Mesendoderm (in vitro differentiated cells): Measurements from ENCODE around the gene TYMP.

Experiments used
- DNase-seq: peaks from one replicate; pipeline ENCODE4 v3.0.0; 2013
- H2AK5ac ChIP-seq: 2 replicates; pipeline ENCODE4 v1.6.1; 2013; ENCODE audit warnings: low read length, inconsistent platforms
- H2BK120ac ChIP-seq: 2 replicates; pipeline ENCODE4 v1.6.1; 2013; ENCODE audit warnings: low read depth, mild to moderate bottlenecking, low read length, moderate library complexity, mixed read lengths
- H2BK15ac ChIP-seq: replicated peaks from 2 replicates; pipeline ENCODE4 v1.6.1; 2013; ENCODE audit warnings: low read depth, mild to moderate bottlenecking, moderate library complexity
- H2BK5ac ChIP-seq: 2 replicates; pipeline ENCODE4 v1.6.1; 2013; ENCODE audit warnings: low read length, inconsistent platforms
- H3K18ac ChIP-seq: 2 replicates; pipeline ENCODE4 v1.6.1; 2013; ENCODE audit warnings: mild to moderate bottlenecking, low read length, mixed read lengths
- H3K23ac ChIP-seq: one replicate; pipeline ENCODE4 v1.6.1; 2013; ENCODE audit warnings: low read length
- H3K27ac ChIP-seq: 2 replicates; pipeline ENCODE4 v1.5.1; 2013; ENCODE audit warnings: low read depth, mild to moderate bottlenecking, inconsistent platforms, low read length, moderate library complexity
- H3K27me3 ChIP-seq: 2 replicates; pipeline ENCODE4 v1.6.1; 2013; ENCODE audit warnings: low read length, control low read depth, mild to moderate bottlenecking, inconsistent platforms; ENCODE audit not compliant: insufficient read depth, poor library complexity
- H3K36me3 ChIP-seq: 2 replicates; pipeline ENCODE4 v1.6.1; 2013; ENCODE audit warnings: low read length, inconsistent platforms; ENCODE audit not compliant: control insufficient read depth, insufficient read depth
- H3K4ac ChIP-seq: one replicate; pipeline ENCODE4 v1.6.1; 2013; ENCODE audit warnings: low read depth, mild to moderate bottlenecking, low read length, moderate library complexity
- H3K4me1 ChIP-seq: 2 replicates; pipeline ENCODE4 v1.6.1; 2013; ENCODE audit warnings: low read depth, low read length, inconsistent platforms; ENCODE audit not compliant: control insufficient read depth
- H3K4me2 ChIP-seq: 2 replicates; pipeline ENCODE4 v1.6.1; 2013; ENCODE audit warnings: low read length
- H3K4me3 ChIP-seq: 2 replicates; pipeline ENCODE4 v1.5.1; 2013; ENCODE audit warnings: mild to moderate bottlenecking, low read length
- H3K56ac ChIP-seq: one replicate; pipeline ENCODE4 v1.6.1; 2013; ENCODE audit warnings: low read length
- H3K79me1 ChIP-seq: 2 replicates; pipeline ENCODE4 v1.6.1; 2013; ENCODE audit warnings: low read length, inconsistent platforms
- H3K79me2 ChIP-seq: 2 replicates; pipeline ENCODE4 v1.6.1; 2013; ENCODE audit warnings: mild to moderate bottlenecking, low read length; ENCODE audit not compliant: control insufficient read depth, insufficient read depth
- H3K9ac ChIP-seq: 2 replicates; pipeline ENCODE4 v1.6.1; 2013; ENCODE audit warnings: low read length, inconsistent platforms
- H4K5ac ChIP-seq: one replicate; pipeline ENCODE4 v1.6.1; 2013; ENCODE audit warnings: low read length
- H4K8ac ChIP-seq: one replicate; pipeline ENCODE4 v1.6.1; 2013; ENCODE audit warnings: low read depth, mild to moderate bottlenecking, control low read depth, low read length, moderate library complexity
- WGBS: extraction: QIAGEN DNeasy Blood & Tissue Kit; methylation state at CpG from one replicate; pipeline ENCODE4 v1.1.7; 2013; ENCODE audit warnings: low lambda C conversion rate, missing lambda C conversion rate; ENCODE audit not compliant: insufficient coverage; ENCODE audit errors: extremely low coverage; 5-methylcytosine and 5-hydroxymethylcytosine counted together

Gene TYMP

DNA sequence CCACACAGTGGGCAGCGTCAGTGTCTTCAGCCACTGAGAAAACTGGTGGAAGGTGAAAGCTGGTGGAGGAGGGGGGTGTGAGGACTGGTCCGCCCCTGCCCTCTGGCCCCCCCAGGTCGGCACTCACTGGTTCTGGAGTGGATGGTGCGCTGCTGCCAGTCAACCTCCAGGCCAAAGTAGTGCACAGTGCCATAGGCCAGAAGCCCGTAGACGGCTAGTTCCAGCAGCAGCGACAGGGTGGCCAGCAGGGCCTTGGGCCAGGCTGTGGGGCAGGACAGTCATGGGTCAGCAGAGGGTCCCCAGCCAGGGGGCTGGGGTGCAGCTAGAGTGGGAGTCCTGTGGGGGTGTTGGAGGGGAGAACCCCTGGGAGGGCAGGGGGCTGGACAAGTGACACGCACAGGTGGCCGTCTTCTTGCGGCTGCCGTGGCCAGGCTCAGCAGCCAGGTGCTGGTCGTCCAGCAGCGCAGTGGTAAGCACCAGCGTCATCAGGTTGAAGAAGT, 24.5 kb downstream of the TYMP start:
- Histone ChIP-seq H3K36me3 (peaks cover 2% of the 10 kb centered on the region), H3K9ac (no peak overlapping the region), H3K27ac (no peak overlapping the region), H3K79me1 (peaks cover 8% of the 10 kb centered on the region), H2AK5ac (no peak overlapping the region), H2BK5ac (no peak overlapping the region), H4K5ac (no peak overlapping the region), H4K8ac (no peak overlapping the region), H3K23ac (no peak overlapping the region), H3K27me3 (no peaks in the 10 kb centered on the region), H3K4ac (no peak overlapping the region), H2BK120ac (no peak overlapping the region), H3K56ac (no peak overlapping the region), H3K18ac (no peak overlapping the region), H3K79me2 (peaks cover 17% of the 10 kb centered on the region), H3K4me1 (no peaks in the 10 kb centered on the region), H3K4me2 (no peak overlapping the region), H2BK15ac (no peak overlapping the region), H3K4me3 (no peak overlapping the region)
- no CpG with 5 or more reads among the region's 14 CpGs for WGBS
- no peak for DNase-seq

DNA sequence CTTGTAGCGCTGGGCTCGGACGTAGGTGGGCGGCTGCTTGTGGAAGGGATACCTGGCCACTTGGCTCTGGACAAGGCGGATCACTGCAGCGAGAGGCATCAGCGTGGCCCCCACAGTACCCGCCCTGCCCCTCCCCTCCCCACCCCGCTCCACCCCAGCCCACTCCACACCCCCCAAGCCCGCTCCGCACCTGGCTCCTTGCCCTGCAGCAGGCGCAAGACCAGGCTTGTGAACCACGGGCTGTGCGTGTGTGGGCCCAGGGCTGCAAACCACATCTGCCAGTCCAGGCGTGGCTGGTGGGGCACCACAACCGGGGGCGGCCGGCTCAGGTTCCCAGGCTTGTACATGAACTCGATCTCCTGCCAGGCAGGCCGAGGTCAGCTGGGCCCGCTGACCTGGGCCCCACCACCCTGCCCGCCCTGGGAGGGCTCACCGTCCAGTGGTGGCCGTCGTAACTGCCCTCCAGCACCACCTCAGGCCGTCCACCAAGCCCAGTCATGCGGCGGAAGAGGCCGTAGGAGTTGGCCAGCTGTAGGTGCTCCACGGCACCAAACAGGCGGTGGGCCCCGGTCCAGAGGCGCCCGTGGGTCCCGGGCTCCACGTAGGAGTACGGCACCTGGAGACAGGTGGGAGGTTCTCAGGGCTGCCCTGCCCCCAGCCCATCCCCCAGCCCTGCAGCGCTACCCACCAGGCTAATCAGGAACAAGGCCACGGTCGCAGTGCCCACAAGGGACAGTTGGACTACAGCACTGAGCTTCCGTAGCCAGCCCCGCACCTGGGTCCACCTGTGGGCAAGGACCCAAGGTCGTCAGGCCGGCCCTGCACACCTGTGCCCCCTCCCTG, 25.2 kb downstream of the TYMP start:
- Histone ChIP-seq H3K23ac (no peak overlapping the region), H3K4ac (no peak overlapping the region), H3K27ac (no peak overlapping the region), H3K79me2 (peaks cover 15% of the 10 kb centered on the region), H2BK120ac (no peak overlapping the region), H3K79me1 (peaks cover 8% of the 10 kb centered on the region), H3K4me1 (no peaks in the 10 kb centered on the region), H3K18ac (no peak overlapping the region), H2BK5ac (no peak overlapping the region), H3K4me2 (no peak overlapping the region), H4K8ac (no peak overlapping the region), H4K5ac (no peak overlapping the region), H2AK5ac (no peak overlapping the region), H3K4me3 (no peak overlapping the region), H3K27me3 (no peaks in the 10 kb centered on the region), H3K56ac (no peak overlapping the region), H2BK15ac (no peak overlapping the region), H3K36me3 (peaks cover 2% of the 10 kb centered on the region), H3K9ac (no peak overlapping the region)
- DNase-seq = no peak
- no CpG with 5 or more reads among the region's 44 CpGs for WGBS

DNA sequence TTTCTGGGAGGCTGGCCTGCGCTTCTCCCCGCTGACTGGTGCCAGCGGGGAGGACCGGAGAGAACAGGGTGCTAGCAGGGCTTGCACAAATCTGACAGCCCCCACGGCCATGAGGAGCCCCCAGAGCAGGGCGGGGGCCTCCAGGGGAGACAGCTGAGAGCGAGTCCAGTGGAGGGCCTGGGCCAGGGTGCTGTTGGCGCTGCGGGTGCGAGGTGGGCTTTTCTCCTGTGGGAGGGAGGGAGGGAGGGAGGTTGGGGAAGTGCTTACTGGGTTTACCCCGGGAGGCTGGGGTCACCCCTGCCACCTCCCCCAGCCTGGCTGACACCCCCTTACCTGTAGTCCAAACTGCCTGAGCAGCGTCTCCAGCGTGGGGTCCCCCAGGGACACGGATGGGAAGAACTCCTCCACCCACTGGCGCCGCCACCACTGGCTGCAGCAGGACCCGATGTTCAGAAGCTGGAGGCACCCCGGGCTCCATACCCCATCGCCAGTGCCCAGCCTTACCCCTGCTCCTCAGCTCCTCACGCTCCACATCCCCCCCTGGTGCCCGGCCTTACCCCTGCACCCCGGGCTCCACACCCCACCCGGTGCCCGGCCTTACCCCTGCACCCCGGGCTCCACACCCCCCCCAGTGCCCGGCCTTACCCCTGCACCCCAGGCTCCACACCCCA, 26.2 kb downstream of the TYMP start:
- peaks cover 6% of the 10 kb centered on the region for H3K79me2 ChIP-seq
- H3K4me1 ChIP-seq = no peaks in the 10 kb centered on the region
- H3K18ac ChIP-seq = no peak overlapping the region
- no peak overlapping the region for H2AK5ac ChIP-seq
- H3K27me3 ChIP-seq = no peaks in the 10 kb centered on the region
- no peak overlapping the region for H3K9ac ChIP-seq
- H3K4me2 ChIP-seq = no peak overlapping the region
- H2BK120ac ChIP-seq = no peak overlapping the region
- no peak overlapping the region for H4K5ac ChIP-seq
- no peak overlapping the region for H4K8ac ChIP-seq
- H3K4ac ChIP-seq = no peak overlapping the region
- no peak overlapping the region for H3K4me3 ChIP-seq
- no peak overlapping the region for H3K27ac ChIP-seq
- DNase-seq = no peak
- H3K23ac ChIP-seq = no peak overlapping the region
- peaks cover 2% of the 10 kb centered on the region for H3K36me3 ChIP-seq
- peaks cover 6% of the 10 kb centered on the region for H3K79me1 ChIP-seq
- no peak overlapping the region for H3K56ac ChIP-seq
- no peak overlapping the region for H2BK15ac ChIP-seq
- H2BK5ac ChIP-seq = no peak overlapping the region
- no CpG with 5 or more reads among the region's 26 CpGs for WGBS

GRCh38 chr22:50502628-50503474, 27.0 kb downstream of the TYMP start:
- H4K5ac ChIP-seq = no peak overlapping the region
- H3K79me1 ChIP-seq = peaks cover 6% of the 10 kb centered on the region
- WGBS = no CpG with 5 or more reads among the region's 24 CpGs
- no peak overlapping the region for H3K18ac ChIP-seq
- H3K79me2 ChIP-seq = peaks cover 3% of the 10 kb centered on the region
- H4K8ac ChIP-seq = no peak overlapping the region
- no peak for DNase-seq
- H3K27me3 ChIP-seq = no peaks in the 10 kb centered on the region
- H3K4me2 ChIP-seq = no peak overlapping the region
- H2BK5ac ChIP-seq = no peak overlapping the region
- no peak overlapping the region for H3K56ac ChIP-seq
- no peaks in the 10 kb centered on the region for H3K4me1 ChIP-seq
- no peak overlapping the region for H3K4ac ChIP-seq
- no peak overlapping the region for H2BK120ac ChIP-seq
- H3K36me3 ChIP-seq = peaks cover 2% of the 10 kb centered on the region
- H3K27ac ChIP-seq = no peak overlapping the region
- H3K23ac ChIP-seq = no peak overlapping the region
- no peak overlapping the region for H3K9ac ChIP-seq
- no peak overlapping the region for H2AK5ac ChIP-seq
- H2BK15ac ChIP-seq = no peak overlapping the region
- H3K4me3 ChIP-seq = no peak overlapping the region

- H3K27ac ChIP-seq = no peak overlapping the region
- H2AK5ac ChIP-seq = no peak overlapping the region
- H2BK5ac ChIP-seq = no peak overlapping the region
- H2BK15ac ChIP-seq = no peak overlapping the region
- no peak overlapping the region for H3K4me2 ChIP-seq
- no peak overlapping the region for H3K18ac ChIP-seq
- H3K9ac ChIP-seq = no peak overlapping the region
- H4K8ac ChIP-seq = no peak overlapping the region
- peaks cover 3% of the 10 kb centered on the region for H3K79me2 ChIP-seq
- H2BK120ac ChIP-seq = no peak overlapping the region
- no peaks in the 10 kb centered on the region for H3K27me3 ChIP-seq
- H3K4me1 ChIP-seq = no peaks in the 10 kb centered on the region
- no peak overlapping the region for H3K23ac ChIP-seq
- no peak overlapping the region for H3K56ac ChIP-seq
- H3K36me3 ChIP-seq = peaks cover 2% of the 10 kb centered on the region
- no peak overlapping the region for H3K4ac ChIP-seq
- WGBS = no CpG with 5 or more reads among the region's 6 CpGs
- H4K5ac ChIP-seq = no peak overlapping the region
- H3K79me1 ChIP-seq = peaks cover 6% of the 10 kb centered on the region
- no peak for DNase-seq
- no peak overlapping the region for H3K4me3 ChIP-seq
Observed at GRCh38 chr22:50502096-50502495, 27.7 kb downstream of the TYMP start.
